H1 (cell line): Measurements from ENCODE around the gene MGMT.

ENCODE experiments used
- FOSL1 ChIP-seq: IDR thresholded peaks from 2 replicates; pipeline ENCODE4 v1.6.1; 2011; ENCODE audit warnings: mild to moderate bottlenecking, low read depth, low read length, moderate library complexity; ENCODE audit not compliant: insufficient read depth
- NRF1 ChIP-seq: IDR thresholded peaks from 2 replicates; pipeline ENCODE4 v1.6.1; 2011; ENCODE audit warnings: mild to moderate bottlenecking, low read depth, low read length, improper control_type of control experiment
- TAF1 ChIP-seq: IDR thresholded peaks from 2 replicates; pipeline ENCODE4 v1.6.1; 2011; ENCODE audit warnings: mild to moderate bottlenecking, low read depth, low read length
- TCF12 ChIP-seq: IDR thresholded peaks from 2 replicates; pipeline ENCODE4 v1.6.1; 2011; ENCODE audit warnings: low read depth, mild to moderate bottlenecking, low read length
- USF2 ChIP-seq: IDR thresholded peaks from 2 replicates; pipeline ENCODE4 v1.6.1; 2011; ENCODE audit warnings: low read length, improper control_type of control experiment

GRCh38 chr10:129442866-129443265 is 24.2 kb upstream of the MGMT start:
- no peak for TF ChIP-seq TCF12
- TF ChIP-seq TAF1: no peak
- TF ChIP-seq NRF1: no peak
- TF ChIP-seq USF2: no peak
- TF ChIP-seq FOSL1: no peak
